Vagina (tissue), 2 donors: ENCODE results near the gene MAGEA9. TPM values are rescaled to one million over a fixed set of nuclear protein-coding genes. Genes with fewer than 3 reads are reported as not detected.
"Not testable (repeated sequence)": the region's sequence is repeated elsewhere in the genome, so short reads cannot be mapped to it uniquely, and the experiment has no call there.

ENCODE experiments used
- DNase-seq, 2 donors: peaks; one replicate each; pipeline ENCODE4 v3.0.0-alpha.2; 2017; ENCODE audit errors: extremely low spot score in 2 of 2
- H3K27ac ChIP-seq: fragments of 200-600 bp; sonication (generic); one replicate; pipeline ENCODE4 v1.5.1; 2019
- H3K27me3 ChIP-seq: fragments of 200-600 bp; sonication (generic); one replicate; pipeline ENCODE4 v1.5.1; 2019
- H3K36me3 ChIP-seq, 2 donors: fragments of 200-600 bp; sonication (generic); one replicate each; pipeline ENCODE4 v1.5.1; 2017 to 2019
- H3K4me1 ChIP-seq: fragments of 200-600 bp; sonication (generic); one replicate; pipeline ENCODE4 v1.5.1; 2019
- H3K4me3 ChIP-seq, 2 donors: fragments of 200-600 bp; sonication (generic); 1 replicate in 1 of 2; 2 replicates in 1 of 2; pipeline ENCODE4 v1.5.1; 2016 to 2019
- H3K9me3 ChIP-seq: fragments of 200-600 bp; sonication (generic); one replicate; pipeline ENCODE4 v1.5.1; 2019
- CTCF ChIP-seq, 3 experiments: fragments of 450-650 bp in 2 of 3; fragments of 200-600 bp in 1 of 3; sonication (generic) in 1 of 3; IDR thresholded peaks; one replicate each; pipeline ENCODE4 v1.5.1; 2017 to 2019; ENCODE audit warnings: antibody characterized with exemption in 3 of 3, mild to moderate bottlenecking in 2 of 3, moderate library complexity in 2 of 3
- POLR2A ChIP-seq, 2 donors: fragments of 450-650 bp; IDR thresholded peaks; one replicate each; pipeline ENCODE4 v1.6.1; 2017; ENCODE audit warnings: antibody characterized with exemption in 2 of 2, mild to moderate bottlenecking in 2 of 2, moderate library complexity in 2 of 2
- POLR2AphosphoS5 ChIP-seq, 2 donors: sonication (generic); formaldehyde crosslinking; IDR thresholded peaks; one replicate each; pipeline ENCODE4 v1.9.0; 2017; ENCODE audit warnings: antibody characterized with exemption in 2 of 2, mild to moderate bottlenecking in 2 of 2, low read depth in 1 of 2; ENCODE audit not compliant: insufficient read depth in 1 of 2
- intact Hi-C: fragments of 100-400 bp; cut with DNase I; formaldehyde crosslinking; loops from one replicate; pipeline ENCODE4 v1.15.1; 2023
- total RNA-seq: library from RNA; depleted of rRNA; stranded (reverse); fragments of >200 nt; gene quantifications from one replicate; pipeline ENCODE4 v1.2.3, GENCODE V29; 2016

Gene MAGEA9
- total RNA-seq, result not detected

- intact Hi-C loops, DNase-seq, H3K27me3 ChIP-seq, H3K4me1 ChIP-seq, H3K9me3 ChIP-seq, H3K36me3 ChIP-seq, H3K4me3 ChIP-seq, H3K27ac ChIP-seq: not testable (repeated sequence)
Observed at GRCh38 chrX:149781727-149782126, at the start of gene MAGEA9. MAGEA9 (plus strand) TSS chrX:149781930; CDS start chrX:149786211, 4,281 bp downstream.

- H3K4me1 ChIP-seq, H3K4me3 ChIP-seq, H3K36me3 ChIP-seq, DNase-seq, H3K27ac ChIP-seq, H3K27me3 ChIP-seq, H3K9me3 ChIP-seq, intact Hi-C loops: not testable (repeated sequence)
Observed at GRCh38 chrX:149742269-149742668, 39.5 kb upstream of the MAGEA9 start.

GRCh38 chrX:149746390-149747007 lies 35.2 kb upstream of the MAGEA9 start:
- H3K4me1 ChIP-seq, H3K27ac ChIP-seq, DNase-seq, H3K9me3 ChIP-seq, H3K36me3 ChIP-seq, H3K4me3 ChIP-seq, intact Hi-C loops, H3K27me3 ChIP-seq: not testable (repeated sequence)

GRCh38 chrX:149757206-149758067 lies 24.3 kb upstream of the MAGEA9 start:
- Histone ChIP-seq H3K27ac (no peak overlapping the region), H3K27me3 (no peaks in the 10 kb centered on the region), H3K9me3 (no peaks in the 10 kb centered on the region), H3K36me3 (no peaks in the 10 kb centered on the region), H3K4me3 (no peak overlapping the region), H3K4me1 (no peaks in the 10 kb centered on the region)
- TF ChIP-seq CTCF (IDR thresholded peaks at IDR 0.05), result no peak
- TF ChIP-seq POLR2A (IDR thresholded peaks at IDR 0.05), result no peak
- no peak for TF ChIP-seq POLR2AphosphoS5 (IDR thresholded peaks at IDR 0.05; ENCODE audit: insufficient read depth in 1 of 2, low read depth in 1 of 2)
- DNase-seq, result peak; percentile 82 to 88
- intact Hi-C loops, result no loop called here

- H3K27ac ChIP-seq, result no peak overlapping the region
- no peaks in the 10 kb centered on the region for H3K4me1 ChIP-seq
- intact Hi-C loops, result no loop called here
- H3K36me3 ChIP-seq, result no peaks in the 10 kb centered on the region
- H3K9me3 ChIP-seq, result no peaks in the 10 kb centered on the region
- DNase-seq, result peak in 1 of 2 donors; percentile 91
- no peaks in the 10 kb centered on the region for H3K27me3 ChIP-seq
- no peak for TF ChIP-seq POLR2AphosphoS5 (IDR thresholded peaks at IDR 0.05; ENCODE audit: insufficient read depth in 1 of 2, low read depth in 1 of 2)
- no peak for TF ChIP-seq CTCF (IDR thresholded peaks at IDR 0.05)
- TF ChIP-seq POLR2A (IDR thresholded peaks at IDR 0.05), result no peak
- H3K4me3 ChIP-seq, result no peak overlapping the region
Observed at GRCh38 chrX:149758068-149758714, 23.5 kb upstream of the MAGEA9 start.

- H3K4me1 ChIP-seq, H3K9me3 ChIP-seq, H3K4me3 ChIP-seq, H3K36me3 ChIP-seq, H3K27ac ChIP-seq, H3K27me3 ChIP-seq, DNase-seq, intact Hi-C loops: not testable (repeated sequence)
Observed at GRCh38 chrX:149758715-149759078, 23.0 kb upstream of the MAGEA9 start.

GRCh38 chrX:149759824-149760223 lies 21.9 kb upstream of the MAGEA9 start:
- TF ChIP-seq POLR2AphosphoS5 (IDR thresholded peaks at IDR 0.05; ENCODE audit: insufficient read depth in 1 of 2, low read depth in 1 of 2) (no peak), POLR2A (IDR thresholded peaks at IDR 0.05) (no peak), CTCF (IDR thresholded peaks at IDR 0.05) (no peak)
- H3K4me3 ChIP-seq, result no peak overlapping the region
- peak; percentile 54 to 70 for DNase-seq
- H3K27me3 ChIP-seq, result no peaks in the 10 kb centered on the region
- H3K9me3 ChIP-seq, result no peaks in the 10 kb centered on the region
- intact Hi-C loops, result no loop called here
- H3K36me3 ChIP-seq, result no peaks in the 10 kb centered on the region
- H3K27ac ChIP-seq, result no peak overlapping the region
- H3K4me1 ChIP-seq, result no peaks in the 10 kb centered on the region
